ENCODE measurements around the gene PCNT. TPM values are rescaled to one million over a fixed set of nuclear protein-coding genes. Genes with fewer than 3 reads are reported as not detected.

PCNT gene
- total and polyA plus RNA-seq, 9 of the 15 experiments (the other 6 are each of a cell fraction or from before 2014, with no cell fraction given), result 9.1 to 53.5 (median 31.3) TPM

GRCh38 chr21:46323227-46323709, 688 bp upstream of the PCNT start:
- POLR2A ChIA-PET, result interaction anchor here (0.6 to 1.8 kb wide), 15 partner anchors 10 to 345 kb away, joined by 3 to 12 read pairs (median 4); partner anchors contain the start of genes LSS, MCM3AP and YBEY
- Histone ChIP-seq H4K20me1 (replicated peaks; ENCODE audit: control insufficient read depth, insufficient read depth, low read length) (peaks cover 26% of the 10 kb centered on the region), H3K27ac (ENCODE audit: extremely low read depth, low read depth, low read length) (peak overlapping the region; percentile 99), H2AFZ (ENCODE audit: low read depth, low read length) (peak overlapping the region; percentile 29; the same call in 1 of the 2 replicates), H3K9me3 (replicated peaks; ENCODE audit: control insufficient read depth, insufficient read depth, low read depth, low read length) (no peaks in the 10 kb centered on the region), H3K4me1 (replicated peaks in 1 of 2; ENCODE audit: control insufficient read depth in 2 of 2, insufficient read depth in 2 of 2, low read length in 2 of 2) (peaks cover 32 to 63% of the 10 kb centered on the region in 2 experiments; a peak in 4 of 5 replicates), H3K27me3 (ENCODE audit: control insufficient read depth in 2 of 2, insufficient read depth in 2 of 2, low read length in 2 of 2) (no peaks in the 10 kb centered on the region), H3K4me2 (ENCODE audit: insufficient read depth, low read length) (peak overlapping the region; percentile 91), H3K9me1 (ENCODE audit: control insufficient read depth, insufficient read depth, low read length) (no peaks in the 10 kb centered on the region), H3K79me2 (ENCODE audit: control insufficient read depth, insufficient read depth, low read length) (peaks cover 83% of the 10 kb centered on the region), H3K36me3 (ENCODE audit: control insufficient read depth, insufficient read depth, low read length) (peaks cover 42% of the 10 kb centered on the region), H3K9ac (ENCODE audit: insufficient read depth in 1 of 2, low read depth in 2 of 2, low read length in 2 of 2) (peak overlapping the region; percentile 99), H3K4me3 (peak overlapping the region; percentile 89)
- intact Hi-C loops (cut with micrococcal nuclease) (no loop called here), in situ Hi-C loops (cut with MboI) (no loop called here)
- WGBS (ENCODE audit: insufficient coverage, low coverage, missing lambda C conversion rate), result 0% methylated on average over 29 of the region's 34 CpGs
- no peak for FAIRE-seq
- DNase-seq (ENCODE audit: extremely low read depth in 1 of 4, low spot score in 3 of 4), result no peak
- ATAC-seq, result no peak
- CTCF ChIA-PET (ENCODE audit: low intra/inter-chr PET ratio), result interaction anchor here (0.6 kb wide), 1 partner anchor 409 kb away, joined by 4 read pairs; no protein-coding TSS in a partner anchor
- BruUV-seq (replicated peaks), result no TSS peak
- TF ChIP-seq IRF9 (tag; IDR thresholded peaks at IDR 0.05) (no peak), HLTF (IDR thresholded peaks at IDR 0.05) (0 out of 2 replicates have a peak, but pooled peaks have one; percentile 31), HDAC1 (IDR thresholded peaks at IDR 0.05) (peak in 1 of 2 experiments; percentile 15; a peak in 1 of 4 replicates), SAP30 (IDR thresholded peaks at IDR 0.05; ENCODE audit: borderline replicate concordance, insufficient read depth, low read depth, low read length, poor library complexity, severe bottlenecking) (peak; percentile 30), ELF4 (CRISPR knock-in tag; IDR thresholded peaks at IDR 0.05) (0 out of 2 replicates have a peak, but pooled peaks have one; percentile 5), ZNF124 (CRISPR knock-in tag; IDR thresholded peaks at IDR 0.05) (no peak), RBBP5 (IDR thresholded peaks at IDR 0.05; ENCODE audit: borderline replicate concordance, insufficient read depth, low read length, poor library complexity, severe bottlenecking) (peak; percentile 40), NKRF (IDR thresholded peaks at IDR 0.05; ENCODE audit: borderline replicate concordance) (peak; percentile 49; the same call in 1 of the 2 replicates), KAT7 (CRISPR knock-in tag; IDR thresholded peaks at IDR 0.05; ENCODE audit: borderline replicate concordance) (peak; percentile 46; the same call in 1 of the 2 replicates), HIVEP1 (CRISPR knock-in tag; IDR thresholded peaks at IDR 0.05) (peak; percentile 23; the same call in 1 of the 2 replicates), ERF (CRISPR knock-in tag; IDR thresholded peaks at IDR 0.05) (0 out of 2 replicates have a peak, but pooled peaks have one; percentile 41), ZSCAN32 (CRISPR knock-in tag; IDR thresholded peaks at IDR 0.05) (peak; percentile 52; the same call in 1 of the 2 replicates), NR3C1 (CRISPR knock-in tag; IDR thresholded peaks at IDR 0.05) (peak; percentile 70; the same call in 1 of the 2 replicates), ZNF551 (CRISPR knock-in tag; IDR thresholded peaks at IDR 0.05) (no peak)
- TF ChIP-seq, protein P1, sequence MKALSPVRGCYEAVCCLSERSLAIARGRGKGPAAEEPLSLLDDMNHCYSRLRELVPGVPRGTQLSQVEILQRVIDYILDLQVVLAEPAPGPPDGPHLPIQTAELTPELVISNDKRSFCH (CRISPR knock-in tag; IDR thresholded peaks at IDR 0.05), result no peak
- TF ChIP-seq, protein P1 (tag; IDR thresholded peaks at IDR 0.05), result peak; percentile 66
- TF ChIP-seq, protein P2, sequence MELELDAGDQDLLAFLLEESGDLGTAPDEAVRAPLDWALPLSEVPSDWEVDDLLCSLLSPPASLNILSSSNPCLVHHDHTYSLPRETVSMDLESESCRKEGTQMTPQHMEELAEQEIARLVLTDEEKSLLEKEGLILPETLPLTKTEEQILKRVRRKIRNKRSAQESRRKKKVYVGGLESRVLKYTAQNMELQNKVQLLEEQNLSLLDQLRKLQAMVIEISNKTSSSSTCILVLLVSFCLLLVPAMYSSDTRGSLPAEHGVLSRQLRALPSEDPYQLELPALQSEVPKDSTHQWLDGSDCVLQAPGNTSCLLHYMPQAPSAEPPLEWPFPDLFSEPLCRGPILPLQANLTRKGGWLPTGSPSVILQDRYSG (tag; conservative IDR thresholded peaks at IDR 0.05; ENCODE audit: low read depth), result no peak
